ENCODE data around the gene KNCN. TPM values are rescaled to one million over a fixed set of nuclear protein-coding genes. Genes with fewer than 3 reads are reported as not detected.

Gene KNCN
- total and polyA plus RNA-seq, 9 donors, result 0.20 to 0.24 TPM; not detected in 7

- peaks cover 7% of the 10 kb centered on the region for H3K4me1 ChIP-seq (ENCODE audit: control insufficient read depth, insufficient read depth, low read length)
- peaks cover 58% of the 10 kb centered on the region for H3K27me3 ChIP-seq (ENCODE audit: control insufficient read depth, insufficient read depth, low read length)
- peak overlapping the region; percentile 8 for H3K4me3 ChIP-seq (ENCODE audit: low read length)
- H3K9me3 ChIP-seq (replicated peaks; ENCODE audit: control insufficient read depth, low read depth, low read length), result no peaks in the 10 kb centered on the region
- DNase-seq, result peak; percentile 53
- no peak overlapping the region for H3K27ac ChIP-seq (ENCODE audit: low read length)
- H3K36me3 ChIP-seq (ENCODE audit: control insufficient read depth, insufficient read depth, low read length), result no peaks in the 10 kb centered on the region
- WGBS (ENCODE audit: insufficient coverage), result 3% methylated on average over 71 of the region's 71 CpGs
These were observed 18.1 kb downstream of the KNCN start for GRCh38 chr1:46533179-46533864.

GRCh38 chr1:46532498-46533178, 18.8 kb downstream of the KNCN start:
- Histone ChIP-seq H3K27me3 (ENCODE audit: control insufficient read depth, insufficient read depth, low read length) (peaks cover 58% of the 10 kb centered on the region), H3K4me3 (ENCODE audit: low read length) (peak overlapping the region; percentile 8), H3K27ac (ENCODE audit: low read length) (no peak overlapping the region), H3K4me1 (ENCODE audit: control insufficient read depth, insufficient read depth, low read length) (peaks cover 7% of the 10 kb centered on the region), H3K9me3 (replicated peaks; ENCODE audit: control insufficient read depth, low read depth, low read length) (no peaks in the 10 kb centered on the region), H3K36me3 (ENCODE audit: control insufficient read depth, insufficient read depth, low read length) (no peaks in the 10 kb centered on the region)
- peak; percentile 74 for DNase-seq
- WGBS (ENCODE audit: insufficient coverage), result 0% methylated on average over 27 of the region's 31 CpGs

GRCh38 chr1:46532095-46532494, 19.4 kb downstream of the KNCN start:
- H3K4me1 ChIP-seq (ENCODE audit: control insufficient read depth, insufficient read depth, low read length), result peaks cover 7% of the 10 kb centered on the region
- no peaks in the 10 kb centered on the region for H3K36me3 ChIP-seq (ENCODE audit: control insufficient read depth, insufficient read depth, low read length)
- no peak overlapping the region for H3K4me3 ChIP-seq (ENCODE audit: low read length)
- no peak overlapping the region for H3K27ac ChIP-seq (ENCODE audit: low read length)
- 71% methylated on average over 1 of the region's 3 CpGs for WGBS (ENCODE audit: insufficient coverage)
- peaks cover 63% of the 10 kb centered on the region for H3K27me3 ChIP-seq (ENCODE audit: control insufficient read depth, insufficient read depth, low read length)
- H3K9me3 ChIP-seq (replicated peaks; ENCODE audit: control insufficient read depth, low read depth, low read length), result no peaks in the 10 kb centered on the region
- no peak for DNase-seq

GRCh38 chr1:46530791-46531409, 20.5 kb downstream of the KNCN start:
- no peak for DNase-seq
- H3K4me3 ChIP-seq (ENCODE audit: low read length), result no peak overlapping the region
- H3K9me3 ChIP-seq (replicated peaks; ENCODE audit: control insufficient read depth, low read depth, low read length), result no peaks in the 10 kb centered on the region
- WGBS (ENCODE audit: insufficient coverage), result 49% methylated on average over 2 of the region's 6 CpGs
- H3K4me1 ChIP-seq (ENCODE audit: control insufficient read depth, insufficient read depth, low read length), result peaks cover 7% of the 10 kb centered on the region
- H3K36me3 ChIP-seq (ENCODE audit: control insufficient read depth, insufficient read depth, low read length), result no peaks in the 10 kb centered on the region
- H3K27ac ChIP-seq (ENCODE audit: low read length), result no peak overlapping the region
- peaks cover 75% of the 10 kb centered on the region for H3K27me3 ChIP-seq (ENCODE audit: control insufficient read depth, insufficient read depth, low read length)

- Histone ChIP-seq H3K27me3 (ENCODE audit: control insufficient read depth, insufficient read depth, low read length) (peaks cover 77% of the 10 kb centered on the region), H3K36me3 (ENCODE audit: control insufficient read depth, insufficient read depth, low read length) (no peaks in the 10 kb centered on the region), H3K27ac (ENCODE audit: low read length) (no peak overlapping the region), H3K4me3 (ENCODE audit: low read length) (no peak overlapping the region), H3K9me3 (replicated peaks; ENCODE audit: control insufficient read depth, low read depth, low read length) (no peaks in the 10 kb centered on the region), H3K4me1 (ENCODE audit: control insufficient read depth, insufficient read depth, low read length) (peaks cover 7% of the 10 kb centered on the region)
- DNase-seq, result no peak
- WGBS (ENCODE audit: insufficient coverage), result 11% methylated on average over 1 of the region's 3 CpGs
These were observed 21.1 kb downstream of the KNCN start for GRCh38 chr1:46530311-46530710.

- WGBS (ENCODE audit: insufficient coverage), result 38% methylated on average over 3 of the region's 4 CpGs
- Histone ChIP-seq H3K27ac (ENCODE audit: low read length) (no peak overlapping the region), H3K9me3 (replicated peaks; ENCODE audit: control insufficient read depth, low read depth, low read length) (no peaks in the 10 kb centered on the region), H3K27me3 (ENCODE audit: control insufficient read depth, insufficient read depth, low read length) (peaks cover 80% of the 10 kb centered on the region), H3K4me3 (ENCODE audit: low read length) (no peak overlapping the region), H3K36me3 (ENCODE audit: control insufficient read depth, insufficient read depth, low read length) (no peaks in the 10 kb centered on the region), H3K4me1 (ENCODE audit: control insufficient read depth, insufficient read depth, low read length) (peaks cover 7% of the 10 kb centered on the region)
- no peak for DNase-seq
These were observed 22.3 kb downstream of the KNCN start for GRCh38 chr1:46529031-46529630.

- Histone ChIP-seq H3K27ac (ENCODE audit: low read length) (no peak overlapping the region), H3K4me3 (ENCODE audit: low read length) (no peak overlapping the region), H3K9me3 (replicated peaks; ENCODE audit: control insufficient read depth, low read depth, low read length) (no peaks in the 10 kb centered on the region), H3K27me3 (ENCODE audit: control insufficient read depth, insufficient read depth, low read length) (peaks cover 76% of the 10 kb centered on the region), H3K4me1 (ENCODE audit: control insufficient read depth, insufficient read depth, low read length) (peaks cover 4% of the 10 kb centered on the region), H3K36me3 (ENCODE audit: control insufficient read depth, insufficient read depth, low read length) (no peaks in the 10 kb centered on the region)
- 31% methylated on average over 10 of the region's 11 CpGs for WGBS (ENCODE audit: insufficient coverage)
- DNase-seq, result no peak
These were observed 23.0 kb downstream of the KNCN start for GRCh38 chr1:46528297-46528955.

GRCh38 chr1:46527474-46528296, 23.8 kb downstream of the KNCN start:
- WGBS (ENCODE audit: insufficient coverage), result 29% methylated on average over 3 of the region's 3 CpGs
- H3K27ac ChIP-seq (ENCODE audit: low read length), result no peak overlapping the region
- no peaks in the 10 kb centered on the region for H3K36me3 ChIP-seq (ENCODE audit: control insufficient read depth, insufficient read depth, low read length)
- peaks cover 3% of the 10 kb centered on the region for H3K4me1 ChIP-seq (ENCODE audit: control insufficient read depth, insufficient read depth, low read length)
- no peaks in the 10 kb centered on the region for H3K9me3 ChIP-seq (replicated peaks; ENCODE audit: control insufficient read depth, low read depth, low read length)
- no peak overlapping the region for H3K4me3 ChIP-seq (ENCODE audit: low read length)
- peak; percentile 77 for DNase-seq
- H3K27me3 ChIP-seq (ENCODE audit: control insufficient read depth, insufficient read depth, low read length), result peaks cover 81% of the 10 kb centered on the region

- Histone ChIP-seq H3K27me3 (ENCODE audit: control insufficient read depth, insufficient read depth, low read length) (peaks cover 80% of the 10 kb centered on the region), H3K36me3 (ENCODE audit: control insufficient read depth, insufficient read depth, low read length) (no peaks in the 10 kb centered on the region), H3K27ac (ENCODE audit: low read length) (no peak overlapping the region), H3K4me1 (ENCODE audit: control insufficient read depth, insufficient read depth, low read length) (peaks cover 4% of the 10 kb centered on the region), H3K4me3 (ENCODE audit: low read length) (no peak overlapping the region), H3K9me3 (replicated peaks; ENCODE audit: control insufficient read depth, low read depth, low read length) (no peaks in the 10 kb centered on the region)
- DNase-seq, result no peak
- 10% methylated on average over 11 of the region's 14 CpGs for WGBS (ENCODE audit: insufficient coverage)
These were observed 24.7 kb downstream of the KNCN start for GRCh38 chr1:46526691-46527291.
